ENCODE measurements around the gene DMD.

DMD gene

GRCh38 chrX:33133320-33133719 is 78.0 kb downstream of the DMD start:
- H3K4me3 ChIP-seq (ENCODE audit: low read depth, low read length) = no peak overlapping the region
- DNase-seq (ENCODE audit: low read depth) = peak; percentile 18
- TF ChIP-seq CTCF (conservative IDR thresholded peaks at IDR 0.05; ENCODE audit: low read depth, low read length) = no peak

GRCh38 chrX:33132569-33132968 is 78.8 kb downstream of the DMD start:
- no peak overlapping the region for H3K4me3 ChIP-seq (ENCODE audit: low read depth, low read length)
- no peak for DNase-seq (ENCODE audit: low read depth)
- TF ChIP-seq CTCF (conservative IDR thresholded peaks at IDR 0.05; ENCODE audit: low read depth, low read length) = no peak

GRCh38 chrX:33129607-33130006 is 81.7 kb downstream of the DMD start:
- H3K4me3 ChIP-seq (ENCODE audit: low read depth, low read length) = no peak overlapping the region
- TF ChIP-seq CTCF (conservative IDR thresholded peaks at IDR 0.05; ENCODE audit: low read depth, low read length) = no peak
- no peak for DNase-seq (ENCODE audit: low read depth)

GRCh38 chrX:33128048-33128805 is 83.1 kb downstream of the DMD start:
- DNase-seq (ENCODE audit: low read depth) = no peak
- TF ChIP-seq CTCF (conservative IDR thresholded peaks at IDR 0.05; ENCODE audit: low read depth, low read length) = no peak

GRCh38 chrX:33126469-33126868 is 84.9 kb downstream of the DMD start:
- H3K4me3 ChIP-seq (ENCODE audit: low read depth, low read length) = no peak overlapping the region
- no peak for TF ChIP-seq CTCF (conservative IDR thresholded peaks at IDR 0.05; ENCODE audit: low read depth, low read length)
- DNase-seq (ENCODE audit: low read depth) = no peak

More at GRCh38 chrX:33128048-33128805, 83.1 kb downstream of the DMD start:
- H3K4me3 ChIP-seq (ENCODE audit: low read depth, low read length) = no peak overlapping the region

GRCh38 chrX:33109858-33110257 is 101.5 kb downstream of the DMD start:
- TF ChIP-seq CTCF (conservative IDR thresholded peaks at IDR 0.05; ENCODE audit: low read depth, low read length) = no peak
- no peak overlapping the region for H3K4me3 ChIP-seq (ENCODE audit: low read depth, low read length)
- no peak for DNase-seq (ENCODE audit: low read depth)

- no peak for TF ChIP-seq CTCF (conservative IDR thresholded peaks at IDR 0.05; ENCODE audit: low read depth, low read length)
- no peak overlapping the region for H3K4me3 ChIP-seq (ENCODE audit: low read depth, low read length)
- no peak for DNase-seq (ENCODE audit: low read depth)
Measured at GRCh38 chrX:33106737-33107136, 104.6 kb downstream of the DMD start.
